ENCODE results near the gene PPP2R5D.
"Not testable (repeated sequence)": the region's sequence is repeated elsewhere in the genome, so short reads cannot be mapped to it uniquely, and the experiment has no call there.

Gene PPP2R5D

GRCh38 chr6:43021270-43022047, 37.1 kb downstream of the PPP2R5D start, which contains the start of gene RRP36:
Gene RRP36, plus strand, starts transcription at chr6:43021623. Its CDS starts 32 bp downstream, at chr6:43021655.
- in situ Hi-C loops (cut with MboI; ENCODE audit: low sequenced_read_pairs) = no loop called here

GRCh38 chr6:43024436-43024835, 40.1 kb downstream of the PPP2R5D start:
- in situ Hi-C loops (cut with MboI; ENCODE audit: low sequenced_read_pairs) = no loop called here

GRCh38 chr6:43026365-43026764, 42.0 kb downstream of the PPP2R5D start:
- in situ Hi-C loops (cut with MboI; ENCODE audit: low sequenced_read_pairs) = no loop called here

GRCh38 chr6:43029120-43029519, 44.8 kb downstream of the PPP2R5D start:
- in situ Hi-C loops (cut with MboI; ENCODE audit: low sequenced_read_pairs) = no loop called here

GRCh38 chr6:43032326-43032725, 48.0 kb downstream of the PPP2R5D start:
- in situ Hi-C loops (cut with MboI; ENCODE audit: low sequenced_read_pairs) = no loop called here

GRCh38 chr6:43033496-43034189, 49.3 kb downstream of the PPP2R5D start:
- in situ Hi-C loops (cut with MboI; ENCODE audit: low sequenced_read_pairs) = no loop called here

GRCh38 chr6:43034190-43034525, 49.8 kb downstream of the PPP2R5D start:
- in situ Hi-C loops (cut with MboI; ENCODE audit: low sequenced_read_pairs) = no loop called here

GRCh38 chr6:43035495-43036194, 51.3 kb downstream of the PPP2R5D start:
- in situ Hi-C loops (cut with MboI; ENCODE audit: low sequenced_read_pairs) = no loop called here

- in situ Hi-C loops (cut with MboI; ENCODE audit: low sequenced_read_pairs) = no loop called here
These were observed 52.3 kb downstream of the PPP2R5D start for GRCh38 chr6:43036712-43037111.

GRCh38 chr6:43037197-43037596, 52.8 kb downstream of the PPP2R5D start:
- in situ Hi-C loops (cut with MboI; ENCODE audit: low sequenced_read_pairs) = no loop called here

GRCh38 chr6:43037706-43038105, 53.3 kb downstream of the PPP2R5D start:
- in situ Hi-C loops (cut with MboI; ENCODE audit: low sequenced_read_pairs) = no loop called here

- in situ Hi-C loops (cut with MboI; ENCODE audit: low sequenced_read_pairs) = no loop called here
These were observed 54.4 kb downstream of the PPP2R5D start for GRCh38 chr6:43038727-43039126.

- in situ Hi-C loops (cut with MboI; ENCODE audit: low sequenced_read_pairs) = no loop called here
These were observed 56.3 kb downstream of the PPP2R5D start for GRCh38 chr6:43040542-43041257.

- in situ Hi-C loops (cut with MboI; ENCODE audit: low sequenced_read_pairs) = not testable (repeated sequence)
These were observed 57.1 kb downstream of the PPP2R5D start for GRCh38 chr6:43041475-43041874.

- in situ Hi-C loops (cut with MboI; ENCODE audit: low sequenced_read_pairs) = no loop called here
These were observed 58.9 kb downstream of the PPP2R5D start for GRCh38 chr6:43043310-43043709.

GRCh38 chr6:43045371-43045930, 61.1 kb downstream of the PPP2R5D start:
- in situ Hi-C loops (cut with MboI; ENCODE audit: low sequenced_read_pairs) = no loop called here

- in situ Hi-C loops (cut with MboI; ENCODE audit: low sequenced_read_pairs) = no loop called here
These were observed 63.6 kb downstream of the PPP2R5D start for GRCh38 chr6:43047998-43048397.

GRCh38 chr6:43050981-43051380, 66.6 kb downstream of the PPP2R5D start:
- in situ Hi-C loops (cut with MboI; ENCODE audit: low sequenced_read_pairs) = no loop called here

GRCh38 chr6:43052225-43052841, 68.0 kb downstream of the PPP2R5D start:
- in situ Hi-C loops (cut with MboI; ENCODE audit: low sequenced_read_pairs) = no loop called here

- in situ Hi-C loops (cut with MboI; ENCODE audit: low sequenced_read_pairs) = no loop called here
These were observed 68.6 kb downstream of the PPP2R5D start for GRCh38 chr6:43052842-43053544.
